ENCODE results near the gene ECM2.
"Not testable (repeated sequence)": the region's sequence is repeated elsewhere in the genome, so short reads cannot be mapped to it uniquely, and the experiment has no call there.

The ECM2 gene

DNA sequence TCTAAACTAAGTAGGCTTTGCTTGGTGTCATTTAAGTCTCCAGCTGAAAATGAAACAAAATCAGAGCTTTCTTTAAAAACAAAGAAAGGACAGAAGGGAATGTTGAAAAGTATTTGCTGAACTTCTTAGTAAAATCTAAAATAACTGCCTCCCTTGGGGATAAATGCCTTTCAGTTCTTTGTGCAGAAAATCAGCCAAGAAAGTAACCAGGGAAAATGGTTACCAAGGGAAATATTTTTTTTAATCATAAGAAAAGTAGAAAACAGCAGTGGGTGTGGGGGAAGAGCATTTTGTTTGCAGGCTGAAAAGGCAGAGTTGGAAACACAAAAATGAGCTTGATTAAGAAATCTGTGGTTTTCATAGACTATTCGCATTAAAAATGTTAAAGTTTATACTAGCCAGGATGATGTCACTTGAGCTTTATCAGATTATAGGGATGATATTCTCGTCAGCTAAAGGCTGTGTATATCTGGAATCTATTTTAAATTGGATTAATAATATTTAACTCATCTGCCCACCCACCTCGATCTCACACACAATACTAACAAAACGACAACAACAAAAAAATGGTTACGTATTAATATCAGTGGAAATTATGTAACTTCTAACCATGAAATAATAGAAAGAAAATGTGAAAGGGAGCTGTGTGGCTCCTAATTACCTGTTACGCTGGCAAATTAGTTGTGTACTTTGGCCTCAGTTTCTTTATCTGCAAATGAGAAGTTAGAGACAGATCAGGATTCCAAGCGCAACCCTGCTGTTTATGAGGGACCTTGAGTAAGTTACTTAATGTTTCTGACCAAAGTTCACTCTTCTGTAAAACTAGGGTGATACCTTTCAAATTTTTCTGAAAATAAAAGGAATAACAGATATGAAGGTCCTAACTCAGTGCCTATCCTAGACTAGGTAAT, at the start of gene ECM2:
TSS of gene ECM2 (minus strand) at position 51 of the 911 bp plus-strand sequence. CDS start 13,124 bp downstream, outside the sequence.
- no peak for DNase-seq (ENCODE audit: low read depth in 1 of 2, low spot score in 1 of 2)
- in situ Hi-C loops (cut with HindIII; ENCODE audit: low pct_unique_long_range_greater_than_20kb, low sequenced_read_pairs): no loop called here
- TF ChIP-seq JUND (IDR thresholded peaks at IDR 0.05; ENCODE audit: low read depth): no peak

DNA sequence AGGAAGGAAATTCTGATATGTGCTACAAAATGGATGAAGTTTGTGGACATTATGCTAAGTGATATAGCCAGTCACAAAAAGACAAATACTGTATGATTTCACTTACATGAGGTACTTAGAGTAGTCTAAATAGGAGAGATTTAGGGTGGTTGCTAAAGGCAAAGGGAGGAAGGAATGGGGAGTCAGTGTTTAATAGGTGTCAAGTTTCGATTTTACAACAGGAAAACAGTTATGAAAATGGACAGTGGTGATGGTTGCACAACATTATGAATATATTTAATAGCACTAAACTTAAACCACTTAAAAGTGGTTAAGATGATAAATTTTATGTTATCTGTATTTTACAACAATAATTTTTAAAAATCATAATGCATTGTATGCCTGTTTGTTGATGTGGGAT, 40.4 kb upstream of the ECM2 start:
- in situ Hi-C loops (cut with HindIII; ENCODE audit: low pct_unique_long_range_greater_than_20kb, low sequenced_read_pairs): no loop called here
- no peak for DNase-seq (ENCODE audit: low read depth in 1 of 2, low spot score in 1 of 2)
- no peak for TF ChIP-seq JUND (IDR thresholded peaks at IDR 0.05; ENCODE audit: low read depth)

DNA sequence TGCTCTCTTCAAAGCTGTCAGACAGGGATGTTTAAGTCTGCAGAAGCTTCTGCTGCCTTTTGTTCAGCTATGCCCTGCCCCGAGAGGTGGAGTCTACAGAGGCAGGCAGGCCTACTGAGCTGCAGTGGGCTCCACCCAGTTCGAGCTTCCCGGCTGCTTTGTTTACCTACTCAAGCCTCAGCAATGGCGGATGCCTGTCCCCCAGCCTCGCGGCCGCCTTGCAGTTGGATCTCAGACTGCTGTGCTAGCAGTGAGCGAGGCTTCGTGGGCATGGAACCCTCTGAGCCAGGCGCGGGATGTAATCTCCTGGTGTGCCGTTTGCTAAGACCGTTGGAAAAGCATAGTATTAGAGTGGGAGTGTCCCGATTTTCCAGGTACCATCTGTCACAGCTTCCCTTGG, 37.8 kb upstream of the ECM2 start:
- in situ Hi-C loops (cut with HindIII; ENCODE audit: low pct_unique_long_range_greater_than_20kb, low sequenced_read_pairs); DNase-seq (ENCODE audit: low read depth in 1 of 2, low spot score in 1 of 2): not testable (repeated sequence)

DNA sequence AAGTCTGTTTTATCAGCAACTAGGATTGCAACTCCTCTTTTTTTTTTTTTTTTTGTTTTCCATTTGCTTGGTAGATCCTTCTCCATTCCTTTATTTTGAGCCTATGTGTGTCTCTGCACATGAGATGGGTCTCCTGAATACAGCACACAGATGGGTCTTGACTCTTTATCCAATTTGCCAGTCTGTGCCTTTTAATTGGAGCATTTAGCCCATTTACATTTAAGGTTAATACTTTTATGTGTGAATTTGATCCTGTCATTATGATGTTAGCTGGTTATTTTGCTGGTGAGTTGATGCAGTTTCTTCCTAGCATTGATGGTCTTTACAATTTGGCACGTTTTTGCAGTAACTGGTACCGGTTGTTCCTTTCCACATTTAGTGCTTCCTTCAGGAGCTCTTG, 36.1 kb upstream of the ECM2 start:
- DNase-seq (ENCODE audit: low read depth in 1 of 2, low spot score in 1 of 2); in situ Hi-C loops (cut with HindIII; ENCODE audit: low pct_unique_long_range_greater_than_20kb, low sequenced_read_pairs): not testable (repeated sequence)

DNA sequence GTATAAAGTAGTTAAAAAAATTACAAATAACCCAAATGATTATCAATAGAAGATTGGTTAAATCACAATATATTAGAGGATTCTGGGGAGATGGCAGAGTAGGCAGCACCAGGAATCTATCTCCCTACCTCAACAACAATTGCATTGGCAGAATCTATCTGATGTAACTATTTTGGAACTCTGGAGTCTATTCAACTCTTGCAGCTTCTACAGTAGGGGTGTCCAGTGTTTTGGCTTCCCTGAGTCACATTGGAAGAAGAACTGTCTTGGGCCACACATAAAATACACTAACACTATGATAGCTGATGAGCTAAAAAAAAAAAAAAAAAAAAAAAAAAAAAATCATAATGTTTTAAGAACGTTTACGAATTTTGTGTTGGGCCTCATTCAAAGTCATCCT, 29.2 kb upstream of the ECM2 start:
- TF ChIP-seq JUND (IDR thresholded peaks at IDR 0.05; ENCODE audit: low read depth): no peak
- DNase-seq (ENCODE audit: low read depth in 1 of 2, low spot score in 1 of 2): no peak
- in situ Hi-C loops (cut with HindIII; ENCODE audit: low pct_unique_long_range_greater_than_20kb, low sequenced_read_pairs): no loop called here

DNA sequence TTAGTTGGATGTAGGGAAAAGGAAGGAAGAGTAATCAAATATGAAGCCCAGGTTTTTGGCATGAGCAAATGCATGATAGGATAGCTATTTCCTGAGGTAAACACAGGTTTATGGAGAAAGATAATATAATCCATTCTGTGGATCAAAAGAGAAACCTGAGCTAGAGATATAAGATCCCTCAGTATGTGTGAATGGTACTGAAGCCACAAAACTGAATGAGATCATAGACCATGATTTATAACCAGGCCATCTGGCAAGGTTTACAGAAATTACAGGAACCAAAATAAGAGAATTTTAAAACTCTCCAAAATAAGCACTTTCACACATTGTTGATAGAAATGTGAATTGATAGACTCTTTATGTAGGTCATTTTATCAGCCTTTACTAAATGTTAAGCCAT, 28.7 kb upstream of the ECM2 start:
- no peak for TF ChIP-seq JUND (IDR thresholded peaks at IDR 0.05; ENCODE audit: low read depth)
- in situ Hi-C loops (cut with HindIII; ENCODE audit: low pct_unique_long_range_greater_than_20kb, low sequenced_read_pairs): no loop called here
- no peak for DNase-seq (ENCODE audit: low read depth in 1 of 2, low spot score in 1 of 2)

DNA sequence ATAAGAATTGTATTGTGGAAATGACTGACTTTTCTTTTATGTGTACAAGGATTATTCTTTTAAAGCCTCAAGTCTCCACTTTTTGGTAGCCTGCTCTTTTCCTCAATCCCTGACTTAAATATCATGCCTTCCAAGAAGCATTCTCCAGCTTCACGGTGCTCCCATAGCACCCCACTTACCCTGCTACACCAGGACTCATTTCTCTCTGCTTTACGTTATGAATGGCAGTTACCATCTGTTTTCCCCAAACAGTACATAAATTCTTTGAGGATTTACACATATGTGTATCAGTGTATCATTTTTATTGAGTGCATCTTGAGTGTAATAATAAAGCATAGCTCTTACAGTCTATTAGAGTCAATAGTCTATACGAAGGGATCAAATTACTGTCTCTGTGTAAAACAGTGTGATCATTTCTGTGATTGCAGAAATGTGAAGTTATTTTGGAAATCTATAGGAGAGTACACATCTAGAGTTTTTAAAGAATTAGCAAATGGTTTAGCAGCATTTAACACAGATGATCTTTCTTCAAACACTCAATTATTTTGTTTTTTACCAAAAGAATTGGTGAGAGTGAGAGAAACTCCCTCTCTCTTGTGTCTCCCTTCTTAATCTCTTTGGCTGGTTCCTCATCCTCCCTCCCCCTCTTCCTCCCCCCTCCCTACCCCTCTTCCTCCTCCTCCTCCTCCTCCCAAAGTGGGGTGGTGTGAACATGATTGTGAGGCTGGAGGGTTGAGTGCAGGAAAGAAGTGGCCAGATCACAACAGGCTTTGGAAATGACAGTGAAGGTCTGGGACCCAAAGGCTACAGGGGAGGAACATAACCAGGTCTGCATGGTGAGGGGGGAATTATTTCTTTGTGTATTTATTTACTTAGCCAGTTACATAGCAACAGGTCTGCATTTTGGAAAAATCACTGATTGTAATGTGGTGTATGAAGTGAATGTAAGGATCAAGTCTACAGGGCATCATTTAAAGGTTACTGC, 27.6 kb upstream of the ECM2 start:
- DNase-seq (ENCODE audit: low read depth in 1 of 2, low spot score in 1 of 2): no peak
- no peak for TF ChIP-seq JUND (IDR thresholded peaks at IDR 0.05; ENCODE audit: low read depth)
- in situ Hi-C loops (cut with HindIII; ENCODE audit: low pct_unique_long_range_greater_than_20kb, low sequenced_read_pairs): no loop called here

DNA sequence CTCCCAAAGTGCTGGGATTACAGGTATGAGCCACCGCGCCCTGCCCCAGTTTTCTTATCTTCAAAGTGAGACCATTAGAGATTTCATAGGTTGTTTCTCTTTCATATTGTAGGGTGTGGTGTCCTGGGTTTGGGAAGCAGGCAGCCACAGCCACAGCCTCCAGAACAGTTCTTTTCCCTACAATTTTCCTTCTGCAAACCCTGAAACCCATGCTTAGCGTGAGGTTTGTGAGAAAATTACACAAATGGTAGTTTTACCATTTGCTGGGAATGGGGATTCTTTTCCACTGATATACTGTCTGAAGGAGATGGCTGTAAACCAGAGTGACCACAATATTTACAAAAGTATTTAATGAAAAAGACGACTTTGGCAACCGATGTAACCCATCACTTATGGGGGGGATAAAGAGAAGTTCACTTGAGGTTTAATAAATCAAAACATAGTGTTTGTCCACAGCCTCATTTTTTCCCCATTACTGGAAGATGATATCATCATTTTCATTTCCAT, 26.7 kb upstream of the ECM2 start:
- DNase-seq (ENCODE audit: low read depth in 1 of 2, low spot score in 1 of 2): no peak
- in situ Hi-C loops (cut with HindIII; ENCODE audit: low pct_unique_long_range_greater_than_20kb, low sequenced_read_pairs): no loop called here
- no peak for TF ChIP-seq JUND (IDR thresholded peaks at IDR 0.05; ENCODE audit: low read depth)

DNA sequence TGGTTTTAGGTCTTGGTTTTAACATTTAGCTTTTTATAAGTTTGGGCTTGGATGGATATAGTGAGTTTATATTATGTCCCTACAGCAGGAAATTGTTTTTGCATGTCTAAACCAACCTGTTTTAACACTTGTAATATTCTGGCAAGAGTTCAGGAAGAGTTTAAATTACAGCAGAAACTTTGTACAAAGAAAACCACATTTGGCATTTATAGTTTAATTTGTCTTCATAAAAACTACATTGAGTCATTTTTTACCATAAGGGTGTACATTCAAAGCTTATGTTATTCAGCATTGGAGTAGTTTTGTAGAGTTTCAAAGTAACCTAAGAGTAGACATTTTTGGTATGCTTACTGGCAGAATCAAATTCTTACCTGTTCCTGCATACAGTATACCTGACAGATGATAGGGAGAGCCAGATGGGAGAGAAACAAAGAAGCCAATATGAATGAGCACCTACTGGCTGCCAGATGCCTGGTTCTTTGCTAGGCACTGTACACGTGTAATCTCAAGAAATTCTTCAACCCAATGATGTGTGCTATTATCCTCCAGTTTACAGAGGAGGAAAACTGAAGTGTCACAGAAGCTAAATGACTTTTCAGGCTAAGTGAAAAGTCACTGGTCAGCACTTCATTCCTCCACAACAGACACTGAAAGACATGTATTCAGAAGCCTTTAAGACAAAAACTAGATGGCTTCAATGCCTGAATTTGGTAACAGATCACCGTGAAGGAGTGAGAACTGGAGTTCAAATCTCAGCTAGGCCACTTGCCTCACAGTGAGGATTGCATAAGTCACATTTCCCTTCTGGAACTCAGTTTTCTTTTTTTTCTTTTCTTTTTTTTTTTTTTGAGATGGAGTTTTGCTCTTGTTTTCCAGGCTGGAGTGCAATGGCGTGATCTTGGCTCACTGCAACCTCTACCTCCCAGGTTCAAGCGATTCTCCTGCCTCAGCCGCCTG, 25.9 kb upstream of the ECM2 start:
- TF ChIP-seq JUND (IDR thresholded peaks at IDR 0.05; ENCODE audit: low read depth): no peak

DNA sequence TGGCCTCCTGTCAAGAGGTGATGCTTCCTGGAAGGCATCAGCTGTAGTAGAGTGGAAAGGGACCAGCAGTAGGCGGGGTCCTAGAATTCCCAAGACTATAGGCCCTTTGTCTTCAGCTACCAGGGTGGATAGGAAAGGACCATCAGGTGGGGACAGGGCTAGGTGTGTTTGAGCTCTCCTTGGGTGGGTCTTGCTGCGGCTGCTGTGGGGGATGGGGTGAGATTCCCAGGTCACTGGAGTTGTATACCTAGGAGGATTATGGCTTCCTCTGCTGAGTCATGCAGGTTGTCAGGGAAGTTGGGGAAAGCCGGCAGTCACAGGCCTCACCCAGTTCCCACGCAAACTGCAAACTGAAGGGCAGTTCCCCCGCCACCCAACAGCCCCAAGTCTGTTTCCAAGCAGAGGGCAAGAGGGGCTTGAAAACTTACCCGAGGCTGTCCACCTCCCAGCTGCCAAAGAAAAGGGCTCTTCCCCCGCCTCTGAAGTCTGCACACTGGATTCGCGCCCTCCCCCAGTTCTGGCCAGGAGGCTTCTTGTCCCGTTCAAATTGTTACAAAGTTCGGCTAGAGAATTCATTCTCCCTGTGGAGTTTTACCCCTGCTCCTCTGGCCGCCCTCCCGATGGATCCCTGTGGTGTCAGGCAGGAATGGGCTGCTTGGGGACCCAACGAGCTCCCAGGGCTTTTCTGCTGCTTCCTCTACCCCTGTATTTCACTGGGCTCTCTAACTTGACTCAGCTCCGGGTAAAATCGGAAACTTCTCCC, 23.0 kb upstream of the ECM2 start:
- in situ Hi-C loops (cut with HindIII; ENCODE audit: low pct_unique_long_range_greater_than_20kb, low sequenced_read_pairs): no loop called here
- DNase-seq (ENCODE audit: low read depth in 1 of 2, low spot score in 1 of 2): no peak
- TF ChIP-seq JUND (IDR thresholded peaks at IDR 0.05; ENCODE audit: low read depth): no peak

More for the DNA sequence above, 25.9 kb upstream of the ECM2 start:
- no peak for DNase-seq (ENCODE audit: low read depth in 1 of 2, low spot score in 1 of 2)
- in situ Hi-C loops (cut with HindIII; ENCODE audit: low pct_unique_long_range_greater_than_20kb, low sequenced_read_pairs): no loop called here

DNA sequence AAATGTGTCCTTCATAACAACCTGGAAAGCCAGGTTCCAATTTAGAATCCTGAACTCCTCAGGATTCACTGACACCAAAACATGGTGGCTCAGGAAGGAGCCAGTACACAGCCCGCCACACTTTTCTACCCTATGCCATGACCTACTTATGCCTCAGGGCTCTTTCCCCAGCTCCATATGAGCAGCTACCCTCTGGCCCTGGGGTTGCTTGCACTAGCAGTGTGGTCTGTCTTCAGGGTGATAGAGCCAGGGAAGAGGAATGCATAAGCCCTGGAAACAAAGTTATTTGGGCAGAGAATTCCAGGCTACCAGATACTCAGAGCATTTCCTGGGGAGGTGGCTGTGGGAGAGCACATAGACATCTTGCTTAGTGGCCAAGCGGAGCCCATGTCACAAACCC, 15.0 kb upstream of the ECM2 start:
- no peak for TF ChIP-seq JUND (IDR thresholded peaks at IDR 0.05; ENCODE audit: low read depth)
- DNase-seq (ENCODE audit: low read depth in 1 of 2, low spot score in 1 of 2): no peak
- in situ Hi-C loops (cut with HindIII; ENCODE audit: low pct_unique_long_range_greater_than_20kb, low sequenced_read_pairs): no loop called here
